IMR-90 (cell line): Measurements from ENCODE around the gene WNK3. TPM values are rescaled to one million over a fixed set of nuclear protein-coding genes. Genes with fewer than 3 reads are reported as not detected.

Experiments used
- ATAC-seq: fragments of 200-7000 bp; cut with Tn5 transposase; 2 replicates; pipeline ENCODE4 v1.9.1; 2020; ENCODE audit warnings: low read depth, mild to moderate bottlenecking, moderate library complexity
- BruUV-seq: library from RNA; stranded (reverse); fragments of 400-500 nt; replicated peaks from 2 replicates; lab custom pipeline; 2021; lab: Mats Ljungman, UMichigan
- CTCF ChIA-PET: fragments of 300-600 bp; formaldehyde crosslinking; extraction: SDS; loops from one replicate; lab custom pipeline; 2021; ENCODE audit warnings: antibody characterized with exemption; lab: Yijun Ruan, JAX
- POLR2A ChIA-PET: fragments of 300-600 bp; sonication (Branson Sonifier 250); formaldehyde crosslinking; loops from one replicate; lab custom pipeline; 2022; ENCODE audit warnings: antibody characterized with exemption; ENCODE audit not compliant: unreplicated experiment; lab: Charles Lee
- DNase-seq: peaks from one replicate; pipeline ENCODE4 v3.0.0; 2013
- H2AFZ ChIP-seq: replicated peaks from 2 replicates; pipeline ENCODE3; 2013; ENCODE audit warnings: low read length, mild to moderate bottlenecking; ENCODE audit not compliant: poor library complexity
- H2AK5ac ChIP-seq: 2 replicates; pipeline ENCODE4 v1.6.1; 2013; ENCODE audit warnings: low read depth, low read length, inconsistent platforms
- H2AK9ac ChIP-seq: replicated peaks from 2 replicates; pipeline ENCODE3; 2013; ENCODE audit warnings: mild to moderate bottlenecking, low read depth, low read length, moderate library complexity; ENCODE audit not compliant: poor library complexity
- H2BK120ac ChIP-seq: 2 replicates; pipeline ENCODE4 v1.6.1; 2013; ENCODE audit warnings: low read depth, low read length, inconsistent platforms
- H2BK15ac ChIP-seq: 3 replicates; pipeline ENCODE4 v1.6.1; 2013; ENCODE audit warnings: low read depth, low read length, inconsistent platforms
- H2BK20ac ChIP-seq: 2 replicates; pipeline ENCODE4 v1.6.1; 2013; ENCODE audit warnings: low read depth, mild to moderate bottlenecking, inconsistent platforms, low read length, moderate library complexity
- H2BK5ac ChIP-seq: 2 replicates; pipeline ENCODE4 v1.6.1; 2013; ENCODE audit warnings: mild to moderate bottlenecking, low read depth, low read length, inconsistent platforms; ENCODE audit not compliant: poor library complexity, severe bottlenecking
- H3K14ac ChIP-seq: replicated peaks from 2 replicates; pipeline ENCODE4 v1.6.1; 2013; ENCODE audit warnings: low read depth, low read length, inconsistent platforms
- H3K18ac ChIP-seq: 2 replicates; pipeline ENCODE4 v1.6.1; 2013; ENCODE audit warnings: low read depth, low read length, control low read depth
- H3K23ac ChIP-seq: 2 replicates; pipeline ENCODE4 v1.6.1; 2013; ENCODE audit warnings: low read depth, low read length, inconsistent platforms
- H3K27ac ChIP-seq: 2 replicates; pipeline ENCODE4 v1.5.1; 2013; ENCODE audit warnings: mild to moderate bottlenecking, control low read depth, low read length; ENCODE audit not compliant: insufficient read depth
- H3K27me3 ChIP-seq: 2 replicates; pipeline ENCODE4 v1.6.1; 2013; ENCODE audit warnings: low read length; ENCODE audit not compliant: control insufficient read depth, insufficient read depth
- H3K36me3 ChIP-seq: 2 replicates; pipeline ENCODE4 v1.6.1; 2013; ENCODE audit warnings: low read length, mixed read lengths; ENCODE audit not compliant: control insufficient read depth, insufficient read depth
- H3K4ac ChIP-seq: 2 replicates; pipeline ENCODE4 v1.6.1; 2013; ENCODE audit warnings: low read depth, low read length, inconsistent platforms
- H3K4me1 ChIP-seq: 2 replicates; pipeline ENCODE4 v1.6.1; 2013; ENCODE audit warnings: low read length, mixed read lengths; ENCODE audit not compliant: control insufficient read depth, insufficient read depth
- H3K4me2 ChIP-seq: 2 replicates; pipeline ENCODE4 v1.6.1; 2013; ENCODE audit warnings: low read depth, mild to moderate bottlenecking, control low read depth, low read length, moderate library complexity
- H3K4me3 ChIP-seq: 2 replicates; pipeline ENCODE4 v1.5.1; 2013; ENCODE audit warnings: low read depth, mild to moderate bottlenecking, control low read depth, low read length, moderate library complexity; ENCODE audit not compliant: insufficient read depth
- H3K56ac ChIP-seq: 2 replicates; pipeline ENCODE4 v1.6.1; 2013; ENCODE audit warnings: low read length, inconsistent platforms; ENCODE audit not compliant: insufficient read depth; ENCODE audit errors: extremely low read depth
- H3K79me1 ChIP-seq, 2 experiments: 2 replicates each; pipeline ENCODE4 v1.6.1; 2013; ENCODE audit warnings: low read length in 2 of 2, inconsistent platforms in 1 of 2, low read depth in 1 of 2
- H3K9ac ChIP-seq: 2 replicates; pipeline ENCODE4 v1.6.1; 2013; ENCODE audit warnings: low read depth, low read length, control low read depth
- H3K9me1 ChIP-seq: 2 replicates; pipeline ENCODE4 v1.6.1; 2013; ENCODE audit warnings: low read length, inconsistent platforms; ENCODE audit not compliant: insufficient read depth
- H3K9me3 ChIP-seq: 2 replicates; pipeline ENCODE4 v1.6.1; 2013; ENCODE audit warnings: low read length; ENCODE audit not compliant: control insufficient read depth, insufficient read depth
- H4K20me1 ChIP-seq: 2 replicates; pipeline ENCODE4 v1.6.1; 2013; ENCODE audit warnings: low read length, inconsistent platforms; ENCODE audit not compliant: insufficient read depth
- H4K5ac ChIP-seq: 2 replicates; pipeline ENCODE4 v1.6.1; 2013; ENCODE audit warnings: mild to moderate bottlenecking, low read depth, low read length, control low read depth
- H4K8ac ChIP-seq, 2 experiments: 2 replicates each; pipeline ENCODE4 v1.6.1; 2013; ENCODE audit warnings: low read depth in 2 of 2, low read length in 2 of 2, control low read depth in 1 of 2, inconsistent platforms in 1 of 2
- H4K91ac ChIP-seq: 2 replicates; pipeline ENCODE4 v1.6.1; 2013; ENCODE audit warnings: low read depth, low read length, inconsistent platforms; ENCODE audit not compliant: insufficient read depth
- BHLHE40 ChIP-seq: fragments of 150-350 bp; IDR thresholded peaks from 2 replicates; pipeline ENCODE4 v1.6.1; 2016; ENCODE audit warnings: mild to moderate bottlenecking, low read depth, low read length
- CEBPB ChIP-seq: IDR thresholded peaks from 2 replicates; pipeline ENCODE4 v1.6.1; 2012; ENCODE audit warnings: low read depth, low read length, improper control_type of control experiment
- CHD1 ChIP-seq: IDR thresholded peaks from 2 replicates; pipeline ENCODE4 v1.6.1; 2012; ENCODE audit warnings: low read depth, low read length, improper control_type of control experiment
- ELK1 ChIP-seq: fragments of 150-350 bp; IDR thresholded peaks from 2 replicates; pipeline ENCODE4 v1.6.1; 2016; ENCODE audit warnings: low read depth, mild to moderate bottlenecking, low read length, moderate library complexity, borderline replicate concordance
- FOS ChIP-seq: fragments of 150-350 bp; IDR thresholded peaks from 2 replicates; pipeline ENCODE4 v1.6.1; 2016; ENCODE audit warnings: low read depth, low read length
- MAFK ChIP-seq: IDR thresholded peaks from 2 replicates; pipeline ENCODE4 v1.6.1; 2012; ENCODE audit warnings: low read depth, low read length, improper control_type of control experiment
- MAZ ChIP-seq: IDR thresholded peaks from 2 replicates; pipeline ENCODE4 v1.6.1; 2012; ENCODE audit warnings: low read depth, mild to moderate bottlenecking, low read length, improper control_type of control experiment, moderate library complexity, borderline replicate concordance
- MXI1 ChIP-seq: IDR thresholded peaks from 2 replicates; pipeline ENCODE4 v1.6.1; 2012; ENCODE audit warnings: low read depth, mild to moderate bottlenecking, low read length, moderate library complexity, borderline replicate concordance
- POLR2A ChIP-seq: IDR thresholded peaks from 2 replicates; pipeline ENCODE4 v1.6.1; 2012; ENCODE audit warnings: mild to moderate bottlenecking, low read depth, low read length
- RCOR1 ChIP-seq: IDR thresholded peaks from 2 replicates; pipeline ENCODE4 v1.6.1; 2012; ENCODE audit warnings: mild to moderate bottlenecking, low read length, improper control_type of control experiment; ENCODE audit not compliant: insufficient replicate concordance
- RFX5 ChIP-seq: IDR thresholded peaks from 2 replicates; pipeline ENCODE4 v1.8.0; 2012; ENCODE audit warnings: low read depth, mild to moderate bottlenecking, low read length, moderate library complexity
- SMC3 ChIP-seq: fragments of 150-350 bp; IDR thresholded peaks from 2 replicates; pipeline ENCODE4 v1.6.1; 2016; ENCODE audit warnings: low read depth, mild to moderate bottlenecking, antibody characterized with exemption, low read length, moderate library complexity
- USF2 ChIP-seq: fragments of 150-350 bp; IDR thresholded peaks from 2 replicates; pipeline ENCODE4 v1.6.1; 2017; ENCODE audit warnings: mild to moderate bottlenecking, antibody characterized with exemption, low read length, low read depth
- WGBS, 2 experiments: methylation state at CpG; one replicate each; pipeline versions ENCODE4 v1.1.5 to v1.1.7; 2013; ENCODE audit warnings: missing lambda C conversion rate in 2 of 2; ENCODE audit not compliant: insufficient read length in 1 of 2; ENCODE audit errors: extremely low coverage in 2 of 2; 5-methylcytosine and 5-hydroxymethylcytosine counted together
- dilution Hi-C: fragments of 300-500 bp; cut with HindIII; formaldehyde crosslinking; loops from one replicate; pipeline ENCODE4 v1.14.3; 2018; ENCODE audit warnings: low sequenced_read_pairs; ENCODE audit not compliant: unreplicated experiment
- in situ Hi-C: fragments of 300-500 bp; cut with MboI; formaldehyde crosslinking; loops from 3 replicates; pipeline ENCODE4 v1.14.3; 2019; ENCODE audit warnings: low sequenced_read_pairs, inconsistent platforms, mixed read lengths
- intact Hi-C: fragments of 100-400 bp; cut with micrococcal nuclease; formaldehyde crosslinking; loops from 2 replicates; pipeline ENCODE4 v1.10.0; 2022
- polyA plus RNA-seq, 3 experiments: library from polyadenylated mRNA; depleted of rRNA; stranded (reverse); fragments of >200 nt; gene quantifications; 2 replicates each; pipeline ENCODE4 v1.2.3, GENCODE V29; 2012; ENCODE audit warnings: low replicate concordance in 1 of 3
- total RNA-seq: library from RNA; depleted of rRNA; stranded (reverse); fragments of >200 nt; gene quantifications from 2 replicates; pipeline ENCODE4 v1.2.3, GENCODE V29; 2012

Gene WNK3
- total and polyA plus RNA-seq, 2 of the 4 experiments (the other 2 are of a cell fraction), result 0.15 to 1.4 TPM

GRCh38 chrX:54237014-54237413 is 120.8 kb downstream of the WNK3 start:
- H2BK20ac ChIP-seq, result no peak overlapping the region
- H3K27me3 ChIP-seq, result no peaks in the 10 kb centered on the region
- H3K56ac ChIP-seq, result no peak overlapping the region
- no peak overlapping the region for H2BK15ac ChIP-seq
- POLR2A ChIA-PET, result no interaction called here
- H2BK120ac ChIP-seq, result no peak overlapping the region
- CTCF ChIA-PET, result interaction anchor here (1.1 kb wide), 1 partner anchor 16 kb away, joined by 3 read pairs; no protein-coding TSS in a partner anchor
- H3K79me1 ChIP-seq, result no peaks in the 10 kb centered on the region
- no peak overlapping the region for H3K27ac ChIP-seq
- DNase-seq (no peak), ATAC-seq (no peak)
- H4K5ac ChIP-seq, result no peak overlapping the region
- no peaks in the 10 kb centered on the region for H4K20me1 ChIP-seq
- dilution Hi-C loops (no loop called here), in situ Hi-C loops (no loop called here), intact Hi-C loops (no loop called here)
- no peak overlapping the region for H3K9ac ChIP-seq
- no CpG with 5 or more reads among the region's 4 CpGs for WGBS, 2 experiments
- H3K36me3 ChIP-seq, result no peaks in the 10 kb centered on the region
- H4K91ac ChIP-seq, result no peak overlapping the region
- no peak overlapping the region for H3K4me2 ChIP-seq
- no TSS peak for BruUV-seq
- H3K18ac ChIP-seq, result no peak overlapping the region
- H2BK5ac ChIP-seq, result no peak overlapping the region
- no peak overlapping the region for H3K23ac ChIP-seq
- H3K4me3 ChIP-seq, result no peak overlapping the region
- no peak overlapping the region for H3K14ac ChIP-seq
- no peak for TF ChIP-seq MXI1
- TF ChIP-seq BHLHE40, result no peak
- TF ChIP-seq ELK1, result no peak
- no peak for TF ChIP-seq SMC3
- no peak for TF ChIP-seq RFX5
- no peak for TF ChIP-seq MAZ
- no peak for TF ChIP-seq CEBPB
- no peak for TF ChIP-seq FOS
- TF ChIP-seq USF2, result no peak
- TF ChIP-seq POLR2A, result no peak
- TF ChIP-seq RCOR1, result no peak
- no peak for TF ChIP-seq CHD1
- no peak for TF ChIP-seq MAFK
- no peak overlapping the region for H2AFZ ChIP-seq
- H3K9me3 ChIP-seq, result peaks cover 3% of the 10 kb centered on the region
- H2AK5ac ChIP-seq, result no peak overlapping the region
- H2AK9ac ChIP-seq, result no peak overlapping the region
- H4K8ac ChIP-seq, result no peak overlapping the region
- H3K9me1 ChIP-seq, result no peaks in the 10 kb centered on the region
- H3K4me1 ChIP-seq, result no peaks in the 10 kb centered on the region
- no peak overlapping the region for H3K4ac ChIP-seq
